Measurements from ENCODE around the gene ACP4. TPM values are rescaled to one million over a fixed set of nuclear protein-coding genes. Genes with fewer than 3 reads are reported as not detected.

Gene ACP4
- total and polyA plus RNA-seq, 2 experiments from 2014 or later: not detected

DNA sequence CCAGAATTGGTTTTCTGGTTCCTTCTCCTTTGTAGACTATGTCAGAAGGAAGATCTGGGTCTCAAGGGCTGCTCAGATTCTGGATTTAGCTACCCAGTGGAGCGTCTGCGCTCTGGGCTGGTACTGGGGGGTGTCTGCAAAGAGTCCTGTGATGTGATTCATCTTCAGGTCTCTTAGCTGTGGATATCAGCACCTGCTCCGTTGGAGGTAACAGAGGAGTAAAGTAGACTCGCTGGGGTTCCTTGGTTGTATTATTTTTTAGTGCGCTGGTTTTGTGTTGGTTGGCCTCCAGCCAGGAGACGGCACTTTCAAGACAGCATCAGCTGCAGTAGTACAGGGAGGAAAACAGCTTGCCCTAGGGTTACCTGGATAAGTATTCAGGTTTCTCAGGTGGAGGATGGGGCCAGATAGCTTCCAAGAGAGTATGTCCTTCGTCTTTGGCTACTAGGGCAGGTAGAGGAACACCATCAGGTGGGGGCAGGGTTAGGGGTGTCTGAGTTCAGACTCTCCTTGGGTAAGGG is 53.5 kb downstream of the ACP4 start (continued):
- TF ChIP-seq ETS1 (IDR thresholded peaks at IDR 0.05) (no peak), ZNF331 (CRISPR knock-in tag; IDR thresholded peaks at IDR 0.05; ENCODE audit: low read depth) (no peak), CREB1 (CRISPR knock-in tag; IDR thresholded peaks at IDR 0.05; ENCODE audit: low read depth) (no peak), EZH2phosphoT487 (IDR thresholded peaks at IDR 0.05; ENCODE audit: unreplicated experiment) (no peak), STAT1 (IDR thresholded peaks at IDR 0.05; ENCODE audit: unreplicated experiment) (no peak), NANOG (IDR thresholded peaks at IDR 0.05; ENCODE audit: borderline replicate concordance) (no peak), ZNF114 (CRISPR knock-in tag; IDR thresholded peaks at IDR 0.05) (no peak)
- TF ChIP-seq, protein P1, sequence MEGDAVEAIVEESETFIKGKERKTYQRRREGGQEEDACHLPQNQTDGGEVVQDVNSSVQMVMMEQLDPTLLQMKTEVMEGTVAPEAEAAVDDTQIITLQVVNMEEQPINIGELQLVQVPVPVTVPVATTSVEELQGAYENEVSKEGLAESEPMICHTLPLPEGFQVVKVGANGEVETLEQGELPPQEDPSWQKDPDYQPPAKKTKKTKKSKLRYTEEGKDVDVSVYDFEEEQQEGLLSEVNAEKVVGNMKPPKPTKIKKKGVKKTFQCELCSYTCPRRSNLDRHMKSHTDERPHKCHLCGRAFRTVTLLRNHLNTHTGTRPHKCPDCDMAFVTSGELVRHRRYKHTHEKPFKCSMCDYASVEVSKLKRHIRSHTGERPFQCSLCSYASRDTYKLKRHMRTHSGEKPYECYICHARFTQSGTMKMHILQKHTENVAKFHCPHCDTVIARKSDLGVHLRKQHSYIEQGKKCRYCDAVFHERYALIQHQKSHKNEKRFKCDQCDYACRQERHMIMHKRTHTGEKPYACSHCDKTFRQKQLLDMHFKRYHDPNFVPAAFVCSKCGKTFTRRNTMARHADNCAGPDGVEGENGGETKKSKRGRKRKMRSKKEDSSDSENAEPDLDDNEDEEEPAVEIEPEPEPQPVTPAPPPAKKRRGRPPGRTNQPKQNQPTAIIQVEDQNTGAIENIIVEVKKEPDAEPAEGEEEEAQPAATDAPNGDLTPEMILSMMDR (conservative IDR thresholded peaks at IDR 0.05; ENCODE audit: low read depth in 2 of 2): no peak

- H3K27ac ChIP-seq (ENCODE audit: low read depth): no peak overlapping the region
- DNase-seq (ENCODE audit: low spot score) (no peak), ATAC-seq (no peak)
- H3K4me3 ChIP-seq: no peak overlapping the region
- Mint-ChIP-seq H3K4me3 (no peak overlapping the region), H3K9me3 (peaks cover 69% of the 10 kb centered on the region), H3K27ac (no peak overlapping the region), H3K27me3 (ENCODE audit: insufficient read depth, low read depth, poor library complexity) (peaks cover 3% of the 10 kb centered on the region), H3K4me1 (no peaks in the 10 kb centered on the region), H3K36me3 (ENCODE audit: low read depth) (peaks cover 13% of the 10 kb centered on the region; the same call in 2 of the 3 replicates)
- H3K36me3 ChIP-seq (ENCODE audit: insufficient read depth): no peaks in the 10 kb centered on the region
- H4K20me1 ChIP-seq (replicated peaks; ENCODE audit: insufficient read depth): no peaks in the 10 kb centered on the region
- H2AFZ ChIP-seq: no peak overlapping the region
- no peaks in the 10 kb centered on the region for H3F3A ChIP-seq (replicated peaks; ENCODE audit: low read depth)
- H3K4me2 ChIP-seq: peak overlapping the region; percentile 32; the same call in 1 of the 2 replicates
- H3K4me1 ChIP-seq (ENCODE audit: insufficient read depth): no peaks in the 10 kb centered on the region
- TF ChIP-seq ETS1 (IDR thresholded peaks at IDR 0.05) (no peak), EZH2phosphoT487 (IDR thresholded peaks at IDR 0.05; ENCODE audit: unreplicated experiment) (no peak), NANOG (IDR thresholded peaks at IDR 0.05; ENCODE audit: borderline replicate concordance) (no peak), POLR2AphosphoS5 (IDR thresholded peaks at IDR 0.05; ENCODE audit: low read depth) (no peak), JUNB (IDR thresholded peaks at IDR 0.05; ENCODE audit: unreplicated experiment) (no peak), EZH2 (IDR thresholded peaks at IDR 0.05; ENCODE audit: low read depth, unreplicated experiment) (no peak), ZNF331 (CRISPR knock-in tag; IDR thresholded peaks at IDR 0.05; ENCODE audit: low read depth) (no peak), REST (IDR thresholded peaks at IDR 0.05; ENCODE audit: unreplicated experiment) (no peak), STAT1 (IDR thresholded peaks at IDR 0.05; ENCODE audit: unreplicated experiment) (no peak)
- TF ChIP-seq, protein P1 (conservative IDR thresholded peaks at IDR 0.05; ENCODE audit: low read depth in 2 of 2): no peak
- peaks cover 8% of the 10 kb centered on the region; the same call in 1 of the 2 replicates for H3K27me3 ChIP-seq (ENCODE audit: insufficient read depth)
- H3K79me2 ChIP-seq (replicated peaks; ENCODE audit: insufficient read depth): no peaks in the 10 kb centered on the region
- H3K9me2 ChIP-seq (ENCODE audit: insufficient read depth): no peaks in the 10 kb centered on the region
These were observed 54.2 kb downstream of the ACP4 start for GRCh38 chr19:50844296-50844935.

Measured in GM23338 (cell line).